GM19238 (cell line): Measurements from ENCODE around the gene ALKBH3.
A peak's percentile ranks its signal among the peaks of the same experiment; 100 is the strongest.

ENCODE experiments used
- DNase-seq: peaks from one replicate; pipeline ENCODE4 v3.0.0; 2011; ENCODE audit warnings: low spot score; ENCODE audit not compliant: insufficient read length

Gene ALKBH3

DNA sequence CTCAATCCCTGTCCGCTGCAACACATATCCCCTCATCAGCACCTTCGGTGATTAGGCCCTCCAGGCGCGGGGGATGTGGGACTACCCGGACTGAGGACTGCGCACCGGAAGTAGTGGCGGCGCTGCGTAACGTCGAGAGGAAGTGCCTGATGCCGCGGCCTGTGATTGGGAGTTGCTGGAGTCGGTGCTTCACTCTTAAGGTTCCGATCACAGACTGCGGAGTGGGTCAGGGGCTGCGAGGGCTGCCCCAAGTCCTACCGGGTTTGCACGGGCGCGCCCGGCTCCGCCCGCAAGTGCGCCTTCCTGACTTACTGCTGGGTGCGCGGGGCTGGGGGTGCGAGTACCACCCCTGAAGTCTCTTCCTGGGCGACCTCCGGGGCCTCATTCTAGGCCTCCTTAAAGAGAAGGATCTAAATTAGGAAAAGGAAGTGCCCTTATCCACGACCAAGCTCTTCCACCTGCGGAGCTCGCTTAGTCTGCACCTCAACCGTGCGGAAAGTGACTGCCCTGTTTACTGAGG lies at the start of gene ALKBH3:
TSS of gene ALKBH3 (plus strand) at position 192 of the 520 bp plus-strand sequence. CDS start 1,822 bp downstream, outside the sequence.
- peak; percentile 74 for DNase-seq

- no peak for DNase-seq
Measured at GRCh38 chr11:43830928-43831440, 49.6 kb upstream of the ALKBH3 start.

DNA sequence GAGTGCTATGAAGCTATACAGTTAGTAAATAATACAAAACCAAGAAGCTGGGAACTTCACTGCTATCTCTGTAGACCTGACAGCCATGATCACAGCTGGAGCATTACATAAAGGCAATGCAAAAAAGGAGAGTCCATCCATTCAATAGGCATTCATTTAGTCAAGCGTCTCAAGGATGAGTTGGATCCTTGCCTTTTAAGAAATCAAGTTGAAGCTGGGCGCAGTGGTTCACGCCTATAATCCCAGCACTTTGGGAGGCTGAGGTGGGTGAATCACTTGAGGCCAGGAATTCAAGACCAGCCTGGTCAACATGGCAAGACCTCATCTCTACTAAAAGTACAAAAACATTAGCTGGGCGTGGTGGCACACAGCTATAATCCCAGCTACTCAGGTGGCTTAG lies 48.1 kb upstream of the ALKBH3 start:
- DNase-seq: no peak

DNA sequence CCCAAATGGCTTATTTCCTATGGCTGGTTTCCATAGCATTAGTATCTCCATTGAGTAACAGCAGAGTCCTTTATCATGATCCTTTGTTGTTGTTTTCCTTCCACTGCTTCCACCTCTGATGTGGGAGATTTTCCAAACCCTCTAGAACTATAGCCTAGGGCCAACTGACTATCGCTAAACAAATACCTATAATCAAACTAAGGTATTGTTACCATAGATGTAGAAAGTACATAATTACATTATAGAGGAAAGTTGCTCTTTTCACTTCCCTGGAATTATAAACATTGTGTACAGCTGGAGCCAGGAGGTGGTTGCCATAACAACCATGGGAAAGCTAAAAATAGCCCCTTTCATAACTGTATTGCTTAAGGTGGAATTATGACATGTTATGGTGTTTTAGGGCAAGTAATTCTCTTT lies 47.0 kb upstream of the ALKBH3 start:
- no peak for DNase-seq

- no peak for DNase-seq
Measured at GRCh38 chr11:43834286-43834685, 46.3 kb upstream of the ALKBH3 start.

DNA sequence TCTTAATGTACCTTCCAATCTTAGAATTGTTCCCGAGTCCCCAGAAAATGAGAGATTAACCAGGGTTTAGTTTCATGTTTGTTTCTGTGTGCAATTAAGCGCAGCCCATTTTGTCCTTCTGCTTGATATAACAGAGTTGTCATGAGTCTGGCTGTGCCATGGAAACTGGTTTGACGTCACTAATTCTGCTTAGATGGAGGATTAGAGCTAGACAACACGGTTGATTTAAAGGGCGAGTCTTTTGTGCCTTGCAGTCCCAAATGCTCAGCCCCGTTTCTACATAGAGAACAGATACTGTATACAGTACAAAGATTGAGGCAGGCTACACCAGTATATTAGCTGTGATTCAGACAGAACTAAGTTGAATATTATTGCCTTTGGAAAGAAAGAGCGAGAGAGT lies 45.5 kb upstream of the ALKBH3 start:
- DNase-seq: no peak

DNA sequence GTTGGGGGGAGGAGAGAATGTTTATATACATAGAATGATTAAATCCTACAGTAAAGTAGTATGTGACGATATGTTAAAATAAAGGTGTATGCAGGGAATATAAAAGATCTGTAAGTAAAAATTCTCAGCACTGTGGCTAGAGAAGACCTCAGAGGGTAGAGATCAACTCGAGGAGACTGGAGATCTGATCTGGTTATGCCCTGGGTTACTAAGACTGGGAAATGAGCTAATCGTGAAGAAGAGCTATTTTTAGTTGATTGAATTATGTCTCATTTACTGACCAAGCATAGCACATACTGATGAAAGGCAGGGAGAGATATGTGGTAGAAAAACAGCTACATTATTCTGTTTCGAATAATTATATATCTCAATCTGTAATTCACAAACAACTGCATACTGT lies 42.8 kb upstream of the ALKBH3 start:
- no peak for DNase-seq

GRCh38 chr11:43842021-43842420 lies 38.6 kb upstream of the ALKBH3 start:
- no peak for DNase-seq

DNA sequence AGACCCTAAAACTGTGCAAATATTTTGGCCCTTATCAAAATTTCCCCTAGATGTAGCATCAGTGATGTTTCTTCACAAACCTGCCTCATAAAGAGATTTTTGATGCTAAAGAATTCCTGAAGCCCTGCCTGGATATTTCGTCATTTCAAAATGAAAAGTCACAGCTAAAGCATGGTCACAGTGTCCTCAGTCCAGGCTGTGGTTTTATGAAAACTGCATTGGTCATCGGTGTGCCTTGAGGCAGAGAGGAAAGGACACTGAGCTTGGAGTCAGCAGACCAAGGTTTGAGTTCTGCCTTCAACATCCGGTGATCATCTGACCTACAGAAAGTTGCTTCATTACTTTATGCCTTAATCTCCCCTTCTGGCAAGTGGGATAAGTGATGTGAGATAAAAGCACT lies 34.8 kb upstream of the ALKBH3 start:
- DNase-seq: no peak

DNA sequence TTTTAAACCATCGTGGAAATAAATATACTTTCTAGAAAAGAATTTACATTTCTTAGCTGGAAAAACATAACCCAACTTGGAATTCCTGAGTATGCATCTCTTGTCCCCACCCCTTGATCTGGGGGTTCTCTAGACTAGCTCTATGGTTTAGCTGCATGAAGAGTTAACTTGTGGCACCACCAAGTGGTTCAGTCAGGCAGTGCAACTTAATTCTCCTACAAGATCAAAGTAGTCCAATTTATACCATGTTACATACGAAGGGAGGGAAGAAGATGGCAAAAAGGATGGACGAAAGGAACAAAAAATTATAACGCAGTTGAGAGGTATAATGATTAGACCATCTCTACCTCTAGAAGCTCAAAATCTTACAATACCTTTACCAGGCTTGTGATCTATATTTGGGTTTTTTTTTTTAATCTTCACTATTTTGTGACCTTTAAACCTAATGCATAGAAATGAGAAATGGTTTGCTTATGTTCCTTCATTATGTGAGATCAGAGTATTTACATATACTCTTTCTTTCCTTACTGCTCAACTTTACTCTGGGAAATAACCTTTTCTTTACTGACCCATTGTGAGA lies 28.5 kb upstream of the ALKBH3 start:
- DNase-seq: peak; percentile 18

DNA sequence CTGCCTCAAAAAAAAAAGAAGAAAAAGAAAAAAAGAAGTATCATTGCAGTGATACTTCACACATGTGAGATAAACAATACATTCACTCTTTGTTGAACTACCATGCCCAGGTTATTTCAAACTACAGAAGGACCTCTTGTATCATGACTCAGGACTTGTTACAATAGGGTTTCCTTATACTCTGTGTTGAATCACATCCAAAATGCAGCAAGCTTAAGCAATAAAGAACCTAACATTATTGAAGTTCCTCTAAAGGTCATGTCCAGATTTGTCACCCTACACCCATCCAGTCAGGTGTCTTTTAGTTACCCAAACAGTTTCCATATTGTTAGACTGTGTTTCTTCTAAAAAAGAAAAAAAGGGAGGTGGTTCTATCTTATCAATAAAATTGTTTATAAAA lies 26.9 kb upstream of the ALKBH3 start:
- DNase-seq: no peak

- no peak for DNase-seq
Measured at GRCh38 chr11:43856993-43857392, 23.6 kb upstream of the ALKBH3 start.

- no peak for DNase-seq
Measured at GRCh38 chr11:43861141-43861540, 19.5 kb upstream of the ALKBH3 start.

- DNase-seq: no peak
Measured at GRCh38 chr11:43866520-43866919, 14.1 kb upstream of the ALKBH3 start.

- DNase-seq: no peak
Measured at GRCh38 chr11:43866969-43867368, 13.7 kb upstream of the ALKBH3 start.

- peak; percentile 58 for DNase-seq
Measured at GRCh38 chr11:43868852-43869567, 11.6 kb upstream of the ALKBH3 start.

- DNase-seq: no peak
Measured at GRCh38 chr11:43871051-43871450, 9.6 kb upstream of the ALKBH3 start.

DNA sequence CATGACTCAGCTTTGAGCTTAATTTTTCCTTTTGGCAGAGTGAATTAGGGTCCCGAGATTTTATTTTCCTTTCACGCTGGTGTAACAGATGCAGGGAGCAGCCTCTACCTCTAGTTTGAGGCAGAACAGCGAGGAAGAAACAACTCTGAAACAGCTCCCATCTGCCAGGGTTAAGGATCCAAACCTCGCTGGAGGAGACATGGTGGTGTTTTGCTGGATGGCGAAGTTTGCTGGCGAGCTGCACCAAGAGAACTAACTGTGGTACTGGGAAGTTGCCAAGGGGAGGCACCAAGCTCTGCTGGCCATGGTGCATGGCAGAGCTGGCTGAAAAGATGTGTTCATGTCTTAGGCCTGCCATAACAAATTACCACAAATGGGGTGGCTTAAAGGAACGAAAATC lies 7.6 kb upstream of the ALKBH3 start:
- no peak for DNase-seq

- no peak for DNase-seq
Measured at GRCh38 chr11:43874078-43874477, 6.6 kb upstream of the ALKBH3 start.

- peak; percentile 4 for DNase-seq
Measured at GRCh38 chr11:43874738-43875137, 5.9 kb upstream of the ALKBH3 start.

DNA sequence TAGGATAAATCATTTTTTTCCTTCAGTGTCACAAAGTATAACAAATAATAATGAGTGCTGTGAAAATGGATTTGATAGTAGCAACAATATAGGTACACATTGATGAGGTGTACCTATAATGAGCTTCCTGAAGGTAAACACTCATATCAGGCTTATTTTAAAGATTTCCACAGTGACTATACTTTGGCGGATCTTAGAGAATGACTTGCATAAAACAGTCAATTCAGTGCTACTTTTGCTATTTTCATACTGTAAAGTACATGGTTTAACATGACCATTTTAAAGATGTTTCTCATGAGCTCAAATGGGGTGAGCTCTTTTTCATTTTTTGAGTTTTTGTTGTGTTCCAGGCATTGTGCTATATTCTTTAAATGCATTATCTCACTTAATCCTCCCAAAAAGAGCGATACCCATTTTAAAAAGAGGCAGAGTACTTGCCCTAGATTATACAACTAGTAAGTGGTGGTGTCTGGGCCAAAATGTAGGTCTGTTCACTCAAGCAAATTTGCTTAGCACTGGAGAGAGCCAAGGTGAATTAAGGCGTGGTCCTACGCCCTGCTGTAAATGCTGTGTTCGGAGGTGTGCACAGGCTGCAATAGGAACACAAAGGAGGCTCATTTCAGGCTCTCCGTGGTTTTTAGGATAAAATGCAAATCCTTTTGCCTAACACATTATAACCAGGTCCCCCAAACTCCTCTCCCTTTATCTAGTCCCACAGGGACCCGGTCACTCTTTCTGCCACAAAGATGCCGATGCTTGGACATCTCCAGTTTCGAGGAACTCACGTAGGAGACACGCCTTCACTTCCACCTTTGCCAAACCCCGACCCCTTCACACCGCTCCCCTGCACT lies 617 bp upstream of the ALKBH3 start:
- DNase-seq: no peak

DNA sequence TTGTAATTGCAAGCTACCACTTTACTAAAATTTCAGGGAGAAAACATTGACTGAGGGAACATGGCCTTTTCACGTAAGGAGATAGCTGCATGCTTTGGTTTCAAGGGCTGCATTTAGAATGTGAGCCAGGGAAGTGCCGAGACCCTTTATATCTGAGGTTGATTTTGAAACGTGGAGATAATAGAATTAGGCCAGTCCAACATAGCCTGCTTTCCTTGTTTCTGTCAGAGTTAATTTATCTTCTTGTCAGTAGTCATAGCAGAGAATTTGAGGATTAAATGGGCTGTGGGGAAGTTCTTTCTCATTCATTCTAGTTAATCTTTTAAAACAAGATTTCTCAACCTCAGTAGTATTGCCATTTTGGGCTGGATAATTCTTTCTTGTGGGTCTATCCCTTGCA lies 12.2 kb downstream of the ALKBH3 start:
- DNase-seq: no peak
